NOMO-1 treated with DMSO at 0.1 percent for 48 hours (cell line): ENCODE measurements around the gene TDRD9.

Experiments used
- DNase-seq: peaks from one replicate; lab custom pipeline; 2025; ENCODE audit not compliant: unreplicated experiment; lab: John Stamatoyannopoulos, UW

TDRD9 gene

GRCh38 chr14:104020471-104020870 is 92.2 kb downstream of the TDRD9 start:
- no peak for DNase-seq

- DNase-seq, result no peak
Observed at GRCh38 chr14:104023325-104024055, 95.2 kb downstream of the TDRD9 start.

DNA sequence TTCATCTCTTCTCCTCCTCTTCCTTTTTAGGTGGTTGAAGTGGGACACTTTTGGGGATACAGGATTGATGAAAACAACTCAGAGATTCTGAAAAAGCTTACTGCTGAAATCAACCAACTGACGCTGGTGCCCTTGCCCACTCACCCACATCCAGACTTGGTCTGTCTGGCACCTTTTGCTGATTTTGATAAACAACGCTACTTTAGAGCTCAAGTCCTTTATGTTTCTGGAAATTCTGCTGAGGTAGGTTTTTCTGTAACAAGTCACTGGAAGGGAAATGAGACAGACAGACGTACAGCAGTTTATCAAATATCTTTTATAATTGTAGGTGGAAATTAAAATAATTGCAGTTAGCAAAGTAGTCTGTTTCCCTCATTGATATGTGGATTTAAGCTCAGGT is 97.3 kb downstream of the TDRD9 start:
- no peak for DNase-seq

- DNase-seq, result no peak
Observed at GRCh38 chr14:104026024-104026423, 97.8 kb downstream of the TDRD9 start.

DNA sequence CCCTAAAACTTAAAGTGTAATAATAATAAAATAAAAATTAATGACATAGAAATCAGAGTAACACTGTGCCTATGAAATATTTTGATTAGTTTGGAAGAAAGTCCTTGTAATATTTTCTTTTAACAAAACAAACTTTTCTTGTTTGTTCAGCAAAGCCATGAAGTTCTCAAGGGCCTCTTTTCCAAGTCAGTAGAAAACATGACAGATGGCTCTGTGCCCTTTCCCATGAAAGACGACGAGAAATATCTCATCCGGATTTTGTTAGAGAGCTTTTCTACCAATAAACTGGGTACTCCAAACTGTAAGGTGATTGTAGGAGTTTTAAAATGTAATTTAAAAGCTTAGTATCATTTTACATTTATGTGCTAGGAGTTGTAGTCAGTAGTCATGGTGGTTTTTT is 102.7 kb downstream of the TDRD9 start:
- DNase-seq, result no peak

GRCh38 chr14:104031384-104031783 is 103.1 kb downstream of the TDRD9 start:
- no peak for DNase-seq

DNA sequence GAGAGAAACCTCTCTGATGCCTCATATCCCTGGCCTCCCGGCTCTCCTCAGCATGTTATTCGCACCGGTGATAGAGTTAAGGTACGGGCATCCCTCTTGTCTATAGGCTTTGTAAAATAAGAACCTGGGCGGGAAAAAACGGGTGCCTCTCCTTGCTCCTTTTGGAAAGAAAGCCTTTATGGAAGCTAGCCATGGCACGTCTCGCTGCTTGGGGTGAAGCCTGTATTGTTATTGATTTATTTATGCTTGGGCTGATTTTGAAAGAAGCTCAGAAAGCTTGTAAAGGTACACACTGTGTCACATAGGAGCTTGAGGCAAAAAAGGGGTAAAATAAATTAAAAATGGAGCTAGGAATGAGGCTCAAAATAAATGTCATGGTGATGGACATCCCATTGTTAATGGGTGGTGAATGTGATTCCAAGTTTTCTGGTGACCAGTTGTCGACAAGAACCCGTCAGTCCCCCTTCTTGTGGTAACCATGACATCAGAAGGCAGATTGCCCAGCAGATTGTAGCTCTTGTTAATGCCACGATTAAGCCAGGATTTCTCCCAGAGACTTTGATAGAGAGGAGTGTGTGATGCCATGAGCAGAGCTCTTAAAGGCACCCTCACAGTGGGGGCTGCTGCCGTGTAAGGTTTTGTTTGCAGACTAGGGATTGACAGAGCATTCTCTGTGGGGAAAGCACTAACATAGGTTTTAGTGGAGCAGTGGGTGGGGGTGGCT is 106.9 kb downstream of the TDRD9 start:
- DNase-seq, result no peak

- DNase-seq, result no peak
Observed at GRCh38 chr14:104036212-104036611, 108.0 kb downstream of the TDRD9 start.

GRCh38 chr14:104037074-104037473 is 108.8 kb downstream of the TDRD9 start:
- no peak for DNase-seq

DNA sequence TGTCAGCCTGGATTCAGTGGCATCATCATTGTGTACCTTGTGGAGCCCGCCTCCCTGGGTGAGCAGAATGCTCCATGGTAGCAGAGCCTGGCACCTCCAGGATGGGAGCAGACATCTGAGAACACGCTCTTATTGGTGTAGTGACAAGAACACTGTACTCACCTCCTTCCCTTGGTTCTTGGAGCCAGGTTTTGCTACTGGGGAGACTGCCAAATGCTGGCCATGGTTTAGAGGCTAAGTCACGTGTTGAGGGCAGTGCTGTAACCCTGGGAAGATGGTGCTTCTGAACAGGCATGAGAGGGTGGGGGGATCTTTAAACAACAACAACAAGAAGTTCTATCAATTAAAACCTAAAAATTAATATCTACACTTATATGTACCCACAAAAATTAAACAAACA is 109.6 kb downstream of the TDRD9 start:
- no peak for DNase-seq

DNA sequence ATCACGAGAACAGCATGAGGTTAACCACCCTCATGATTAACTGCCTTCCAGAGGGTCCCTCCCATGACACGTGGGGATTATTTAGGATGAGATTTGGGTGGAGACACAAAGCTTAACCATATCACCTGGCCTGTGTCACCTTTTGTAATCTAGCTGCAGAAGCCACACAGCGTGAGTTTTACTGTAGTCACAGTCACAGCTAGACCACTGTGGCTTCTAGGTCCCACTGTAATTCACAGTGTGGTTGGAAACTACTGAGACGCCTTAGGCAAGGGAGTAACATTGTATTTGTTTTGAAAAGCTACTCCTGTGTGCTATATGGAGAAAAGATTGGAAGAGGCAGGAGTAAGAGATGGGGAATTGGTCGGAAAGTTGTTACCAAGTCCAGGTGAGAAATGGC is 111.0 kb downstream of the TDRD9 start:
- no peak for DNase-seq

DNA sequence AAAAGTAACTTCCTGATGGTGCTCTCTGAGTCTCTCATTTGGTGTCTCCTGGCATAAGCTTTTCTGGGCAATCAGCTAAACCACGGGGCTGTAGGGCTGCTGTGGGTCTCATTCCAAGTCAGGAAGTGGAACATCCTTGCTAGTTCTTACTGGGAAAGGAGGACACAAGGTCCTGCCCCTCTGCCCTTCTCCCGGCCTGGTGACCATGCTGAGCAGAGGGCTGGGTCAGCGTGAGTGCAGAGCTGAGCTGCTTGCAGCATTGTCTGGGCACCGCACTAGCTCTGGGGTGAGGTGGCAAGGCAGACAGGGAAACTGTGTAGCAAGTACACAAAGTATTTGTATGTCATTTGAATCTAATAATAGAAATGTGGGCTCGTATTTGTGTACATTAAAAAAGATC is 112.3 kb downstream of the TDRD9 start:
- no peak for DNase-seq

GRCh38 chr14:104041430-104042104 is 113.3 kb downstream of the TDRD9 start:
- DNase-seq, result no peak

- DNase-seq, result no peak
Observed at GRCh38 chr14:104044016-104044415, 115.8 kb downstream of the TDRD9 start.

GRCh38 chr14:104047761-104048160 is 119.5 kb downstream of the TDRD9 start:
- DNase-seq, result no peak

GRCh38 chr14:104048758-104049507 is 120.7 kb downstream of the TDRD9 start:
- DNase-seq, result no peak

GRCh38 chr14:104049576-104050240 is 121.5 kb downstream of the TDRD9 start:
- DNase-seq, result no peak

DNA sequence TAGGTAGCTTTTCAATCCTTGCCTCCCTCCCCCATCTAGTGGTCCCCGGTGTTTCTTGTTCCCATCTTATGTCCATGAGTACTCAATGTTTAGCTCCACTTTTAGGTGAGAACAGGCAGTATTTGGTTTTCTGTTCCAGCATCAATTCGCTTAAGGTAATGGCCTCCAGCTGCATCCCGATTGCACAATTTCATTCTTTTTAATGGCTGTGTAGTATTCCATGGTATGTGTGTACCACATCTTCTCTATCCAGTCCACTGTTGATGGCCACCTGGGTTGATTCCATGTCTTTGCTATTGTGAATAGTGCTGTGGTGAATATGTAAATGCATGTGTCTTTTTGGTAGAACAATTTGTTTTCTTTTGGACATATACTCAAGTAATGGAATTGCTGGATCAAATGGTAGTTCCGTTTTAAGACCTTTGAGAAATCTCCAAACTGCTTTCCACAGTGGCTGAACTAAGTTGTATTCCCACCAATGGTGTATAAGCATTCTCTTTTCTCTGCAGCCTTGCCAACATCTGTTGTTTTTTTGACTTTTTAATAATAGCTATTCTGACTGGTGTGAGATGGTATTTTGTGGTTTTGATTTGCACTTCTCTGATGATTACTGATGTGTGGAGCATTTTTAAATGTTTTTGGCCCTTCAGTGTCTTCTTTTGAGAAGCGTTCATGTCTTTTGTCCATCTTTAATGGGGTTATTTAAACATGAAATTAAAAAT is 123.0 kb downstream of the TDRD9 start:
- DNase-seq, result no peak

DNA sequence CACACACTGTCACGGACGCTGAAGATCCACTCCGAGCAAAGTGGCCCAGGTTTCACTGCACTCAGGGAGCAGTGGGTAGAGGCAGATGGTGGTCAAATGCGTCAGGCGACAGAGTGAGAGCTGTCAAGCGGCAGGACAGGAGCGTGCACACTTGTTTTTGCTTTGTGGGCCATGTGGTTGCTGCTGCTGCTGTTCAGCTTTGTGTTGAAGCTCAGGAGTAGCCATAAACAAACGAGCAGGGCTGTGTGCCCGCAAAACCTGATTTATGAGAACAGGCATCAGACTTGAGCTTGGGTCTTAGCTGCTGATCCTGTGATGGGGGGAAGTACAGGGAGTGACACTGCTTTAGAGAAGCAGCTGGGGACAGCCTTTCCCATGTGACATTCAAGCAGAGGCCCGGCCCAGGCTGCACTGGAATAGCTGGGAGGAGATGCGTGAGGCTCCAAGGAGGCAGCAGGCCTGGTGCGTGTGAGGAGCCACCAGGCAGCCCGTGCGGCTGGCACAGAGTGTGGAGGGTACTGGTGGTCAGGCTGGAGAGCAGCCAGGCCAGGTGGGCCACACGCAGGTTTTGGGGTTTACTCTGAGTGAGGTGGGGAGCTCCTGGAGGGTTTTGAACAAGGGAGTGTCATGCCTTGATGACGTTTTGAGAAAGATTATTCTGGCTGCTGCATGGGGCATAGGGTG is 126.1 kb downstream of the TDRD9 start:
- DNase-seq, result no peak

DNA sequence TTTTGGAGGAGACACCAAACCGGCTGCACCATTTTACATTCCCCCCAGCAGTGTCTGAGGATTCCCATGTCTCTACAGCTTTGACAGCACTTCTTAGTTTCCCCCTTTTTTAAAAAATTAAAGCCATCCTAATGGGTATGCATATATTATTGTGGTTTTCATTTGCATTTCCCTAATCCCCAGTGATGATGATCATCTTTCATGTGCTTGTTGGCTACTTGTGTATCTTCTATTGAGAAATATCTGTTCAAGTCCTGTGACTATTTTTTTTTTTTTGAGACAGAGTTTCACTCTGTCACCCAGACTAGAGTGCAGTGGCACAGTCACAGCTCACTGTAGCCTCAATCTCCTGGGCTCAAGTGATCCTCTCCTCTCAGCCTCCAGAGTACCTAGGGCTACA is 134.0 kb downstream of the TDRD9 start:
- DNase-seq, result no peak
